H9 (cell line): Measurements from ENCODE around the gene PPM1N. TPM values are rescaled to one million over a fixed set of nuclear protein-coding genes. Genes with fewer than 3 reads are reported as not detected.

ENCODE experiments used
- DNase-seq: peaks from one replicate; pipeline ENCODE4 v3.0.0-alpha.2; 2017
- H2AFZ ChIP-seq: one replicate; pipeline ENCODE4 v1.6.1; 2013; ENCODE audit warnings: mild to moderate bottlenecking, low read length, control low read depth, moderate library complexity
- H2AK5ac ChIP-seq: 2 replicates; pipeline ENCODE4 v1.6.1; 2013; ENCODE audit warnings: low read length, control low read depth, mixed read lengths; ENCODE audit not compliant: insufficient read length
- H2BK120ac ChIP-seq: one replicate; pipeline ENCODE4 v1.6.1; 2013; ENCODE audit warnings: low read depth, mild to moderate bottlenecking, low read length, control low read depth, inconsistent platforms; ENCODE audit not compliant: poor library complexity, severe bottlenecking
- H2BK12ac ChIP-seq: 2 replicates; pipeline ENCODE4 v1.6.1; 2013; ENCODE audit warnings: low read length, control low read depth, mixed read lengths, low read depth; ENCODE audit not compliant: insufficient read length
- H2BK15ac ChIP-seq: 2 replicates; pipeline ENCODE4 v1.6.1; 2013; ENCODE audit warnings: low read depth, low read length, control low read depth
- H2BK20ac ChIP-seq: one replicate; pipeline ENCODE4 v1.6.1; 2013; ENCODE audit warnings: low read depth, mild to moderate bottlenecking, low read length, control low read depth, inconsistent platforms; ENCODE audit not compliant: poor library complexity, severe bottlenecking
- H2BK5ac ChIP-seq: 2 replicates; pipeline ENCODE4 v1.6.1; 2013; ENCODE audit warnings: low read length, control low read depth, mixed read lengths; ENCODE audit not compliant: insufficient read length
- H3K14ac ChIP-seq: 2 replicates; pipeline ENCODE4 v1.6.1; 2013; ENCODE audit warnings: low read length, control low read depth; ENCODE audit not compliant: insufficient read depth
- H3K18ac ChIP-seq: 2 replicates; pipeline ENCODE4 v1.6.1; 2013; ENCODE audit warnings: low read depth, mild to moderate bottlenecking, mixed read lengths, low read length, control low read depth; ENCODE audit not compliant: insufficient read length
- H3K23ac ChIP-seq: 2 replicates; pipeline ENCODE4 v1.6.1; 2013; ENCODE audit warnings: low read length, control low read depth, mixed read lengths, low read depth; ENCODE audit not compliant: insufficient read length
- H3K23me2 ChIP-seq: 2 replicates; pipeline ENCODE4 v1.6.1; 2013; ENCODE audit warnings: low read depth, mild to moderate bottlenecking, mixed read lengths, low read length, control low read depth; ENCODE audit not compliant: insufficient read length, poor library complexity, severe bottlenecking
- H3K27ac ChIP-seq: 2 replicates; pipeline ENCODE4 v1.5.1; 2013; ENCODE audit warnings: low read length, control low read depth, mixed read lengths, low read depth; ENCODE audit not compliant: insufficient read length
- H3K27me3 ChIP-seq: 2 replicates; pipeline ENCODE4 v1.6.1; 2013; ENCODE audit warnings: low read length, control low read depth, inconsistent platforms; ENCODE audit not compliant: insufficient read depth
- H3K4ac ChIP-seq: 2 replicates; pipeline ENCODE4 v1.6.1; 2013; ENCODE audit warnings: low read depth, mild to moderate bottlenecking, control low read depth, inconsistent platforms, low read length, moderate library complexity
- H3K4me1 ChIP-seq: 2 replicates; pipeline ENCODE4 v1.6.1; 2013; ENCODE audit warnings: low read length, control low read depth, inconsistent platforms; ENCODE audit not compliant: insufficient read depth
- H3K4me2 ChIP-seq: 2 replicates; pipeline ENCODE4 v1.6.1; 2013; ENCODE audit warnings: low read length, control low read depth, mixed read lengths; ENCODE audit not compliant: insufficient read length, insufficient read depth
- H3K56ac ChIP-seq: 2 replicates; pipeline ENCODE4 v1.6.1; 2013; ENCODE audit warnings: low read depth, mild to moderate bottlenecking, mixed read lengths, low read length, control low read depth; ENCODE audit not compliant: insufficient read length
- H3K79me1 ChIP-seq: 2 replicates; pipeline ENCODE4 v1.6.1; 2013; ENCODE audit warnings: low read depth, mild to moderate bottlenecking, moderate library complexity, low read length, control low read depth, inconsistent platforms; ENCODE audit not compliant: insufficient read depth, poor library complexity, severe bottlenecking
- H3K79me2 ChIP-seq: 2 replicates; pipeline ENCODE4 v1.6.1; 2013; ENCODE audit warnings: low read length, control low read depth, inconsistent platforms; ENCODE audit not compliant: insufficient read depth
- H3K9ac ChIP-seq: 2 replicates; pipeline ENCODE4 v1.6.1; 2013; ENCODE audit warnings: low read length, control low read depth, mixed read lengths; ENCODE audit not compliant: insufficient read length; ENCODE audit errors: extremely low read depth
- H3K9me3 ChIP-seq: one replicate; pipeline ENCODE4 v1.6.1; 2013; ENCODE audit warnings: low read depth, low read length, inconsistent platforms; ENCODE audit not compliant: control insufficient read depth
- H3T11ph ChIP-seq: one replicate; pipeline ENCODE4 v1.6.1; 2013; ENCODE audit warnings: mild to moderate bottlenecking, low read length, control low read depth, inconsistent platforms
- H4K20me1 ChIP-seq: one replicate; pipeline ENCODE4 v1.6.1; 2013; ENCODE audit not compliant: control insufficient read depth, insufficient read length, insufficient read depth
- H4K5ac ChIP-seq: 2 replicates; pipeline ENCODE4 v1.6.1; 2013; ENCODE audit warnings: low read depth, mild to moderate bottlenecking, mixed read lengths, low read length, control low read depth; ENCODE audit not compliant: insufficient read length
- H4K8ac ChIP-seq: replicated peaks from 2 replicates; pipeline ENCODE4 v1.6.1; 2013; ENCODE audit warnings: low read length, control low read depth, mixed read lengths, low read depth; ENCODE audit not compliant: insufficient read length
- H4K91ac ChIP-seq: 2 replicates; pipeline ENCODE4 v1.6.1; 2013; ENCODE audit warnings: low read depth, mild to moderate bottlenecking, moderate library complexity, mixed read lengths, low read length, control low read depth; ENCODE audit not compliant: insufficient read length
- H3K27ac Mint-ChIP-seq, 3 experiments: 2 replicates in 2 of 3; 3 replicates in 1 of 3; pipeline ENCODE4 v1.8.0; 2020 to 2021; ENCODE audit warnings: mixed read lengths in 3 of 3, mild to moderate bottlenecking in 1 of 3, moderate library complexity in 1 of 3
- H3K27me3 Mint-ChIP-seq: 2 replicates; pipeline ENCODE4 v1.8.0; 2021; ENCODE audit warnings: low read depth, mild to moderate bottlenecking, moderate library complexity, mixed read lengths
- H3K36me3 Mint-ChIP-seq, 3 experiments: 2 replicates in 2 of 3; 3 replicates in 1 of 3; pipeline ENCODE4 v1.8.0; 2020 to 2021; ENCODE audit warnings: low read depth in 3 of 3, mixed read lengths in 3 of 3; ENCODE audit not compliant: insufficient read depth in 1 of 3
- H3K4me1 Mint-ChIP-seq, 2 experiments: 2 replicates each; pipeline ENCODE4 v1.8.0; 2020; ENCODE audit warnings: mixed read lengths in 2 of 2
- H3K4me3 Mint-ChIP-seq, 2 experiments: 2 replicates in 1 of 2; 3 replicates in 1 of 2; pipeline ENCODE4 v1.8.0; 2020 to 2021; ENCODE audit warnings: mild to moderate bottlenecking in 2 of 2, mixed read lengths in 2 of 2, moderate library complexity in 1 of 2
- H3K9me3 Mint-ChIP-seq, 2 experiments: 2 replicates in 1 of 2; 3 replicates in 1 of 2; pipeline ENCODE4 v1.8.0; 2020; ENCODE audit warnings: mild to moderate bottlenecking in 2 of 2, mixed read lengths in 2 of 2, moderate library complexity in 1 of 2
- CTCF ChIP-seq: fragments of 200-600 bp; sonication (generic); conservative IDR thresholded peaks from 3 replicates; pipeline ENCODE4 v1.8.0; 2021; ENCODE audit warnings: antibody characterized with exemption, mild to moderate bottlenecking
- WGBS: extraction: QIAGEN DNeasy Blood & Tissue Kit; methylation state at CpG from one replicate; pipeline ENCODE4 v1.1.7; 2013; ENCODE audit warnings: missing lambda C conversion rate, low lambda C conversion rate, mixed read lengths; ENCODE audit not compliant: insufficient read length; ENCODE audit errors: extremely low coverage; 5-methylcytosine and 5-hydroxymethylcytosine counted together
- total RNA-seq: library from RNA; stranded (reverse); gene quantifications from 2 replicates; pipeline ENCODE4 v1.2.1, GENCODE V29; 2021

PPM1N gene
- total RNA-seq, 1 experiment from 2014 or later: 7.7 TPM

DNA sequence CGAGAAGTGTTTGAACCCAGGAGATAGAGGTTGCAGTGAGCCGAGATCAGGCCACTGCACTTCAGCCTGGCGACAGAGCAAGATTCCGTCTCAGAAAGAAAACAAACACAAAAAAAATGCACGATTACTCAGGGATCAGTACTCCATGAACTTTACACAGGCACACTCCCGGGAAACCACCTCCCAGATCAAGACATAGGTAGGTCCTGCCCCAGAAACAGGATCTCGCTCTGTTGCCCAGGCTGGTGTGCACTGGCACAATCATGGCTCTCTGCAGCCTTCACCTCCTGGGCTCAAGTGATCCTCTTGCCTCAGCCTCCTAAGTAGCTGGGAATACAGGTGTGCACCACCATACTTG lies 20.2 kb downstream of the PPM1N start:
- TF ChIP-seq CTCF: no peak
- Histone ChIP-seq H2AK5ac (no peak overlapping the region), H4K91ac (no peak overlapping the region), H3K79me2 (peaks cover 12% of the 10 kb centered on the region; the same call in 1 of the 2 replicates), H4K20me1 (no peaks in the 10 kb centered on the region), H3K79me1 (peaks cover 12% of the 10 kb centered on the region), H3K27me3 (no peaks in the 10 kb centered on the region), H3K9me3 (no peaks in the 10 kb centered on the region), H3T11ph (no peak overlapping the region), H2AFZ (no peak overlapping the region), H2BK120ac (no peak overlapping the region), H3K18ac (no peak overlapping the region), H3K4me2 (no peak overlapping the region), H3K9ac (no peak overlapping the region), H2BK12ac (no peak overlapping the region), H2BK15ac (no peak overlapping the region), H2BK5ac (no peak overlapping the region), H3K27ac (no peak overlapping the region), H3K14ac (no peak overlapping the region), H3K4me1 (no peaks in the 10 kb centered on the region), H3K56ac (no peak overlapping the region), H3K4ac (no peak overlapping the region), H2BK20ac (no peak overlapping the region), H3K23ac (no peak overlapping the region), H3K23me2 (no peaks in the 10 kb centered on the region), H4K5ac (no peak overlapping the region), H4K8ac (no peak overlapping the region)
- H3K27me3 Mint-ChIP-seq: no peaks in the 10 kb centered on the region; the same call in 1 of the 2 replicates
- DNase-seq: no peak
- WGBS: no CpG with 5 or more reads among the region's 7 CpGs
- H3K36me3 Mint-ChIP-seq: peaks cover 27 to 48% (median 34%) of the 10 kb centered on the region in 3 experiments
- H3K9me3 Mint-ChIP-seq: no peaks in the 10 kb centered on the region
- H3K27ac Mint-ChIP-seq: no peak overlapping the region
- H3K4me1 Mint-ChIP-seq: peaks cover 4 to 5% of the 10 kb centered on the region in 2 experiments; a peak in 3 of 4 replicates
- H3K4me3 Mint-ChIP-seq: no peak overlapping the region
